ENCODE data around the gene SPATA13.

SPATA13 gene

GRCh38 chr13:24348385-24348784 lies 187.9 kb downstream of the SPATA13 start:
- ChIA-PET CTCF (no interaction called here), POLR2A (no interaction called here)
- Histone ChIP-seq H3K9me3 (ENCODE audit: control insufficient read depth, insufficient read depth, low read depth, low read length) (no peaks in the 10 kb centered on the region), H3K4me1 (ENCODE audit: control insufficient read depth, insufficient read depth, low read length) (no peaks in the 10 kb centered on the region), H3K36me3 (ENCODE audit: control insufficient read depth in 2 of 2, insufficient read depth in 1 of 2, low read length in 2 of 2) (no peaks in the 10 kb centered on the region), H3K27ac (ENCODE audit: extremely low read depth, low read depth, low read length) (no peak overlapping the region), H3K4me3 (ENCODE audit: low read depth, low read length) (no peak overlapping the region)
- no peak for TF ChIP-seq ZNF266 (tag by site-specific recombination; IDR thresholded peaks at IDR 0.05; ENCODE audit: low read depth)
- no peak for TF ChIP-seq ZNF398 (tag by site-specific recombination; IDR thresholded peaks at IDR 0.05)
- TF ChIP-seq ZNF677 (tag by site-specific recombination; IDR thresholded peaks at IDR 0.05), result no peak
- no peak for TF ChIP-seq MZF1 (tag by site-specific recombination; IDR thresholded peaks at IDR 0.05; ENCODE audit: borderline replicate concordance)
- no peak for TF ChIP-seq BCL6B (tag by site-specific recombination; IDR thresholded peaks at IDR 0.05)
- TF ChIP-seq ZNF311 (tag by site-specific recombination; IDR thresholded peaks at IDR 0.05; ENCODE audit: borderline replicate concordance), result no peak
- TF ChIP-seq YY2 (tag by site-specific recombination; IDR thresholded peaks at IDR 0.05), result no peak
- TF ChIP-seq ZBTB49 (tag by site-specific recombination; IDR thresholded peaks at IDR 0.05; ENCODE audit: low read depth), result no peak
- no peak for TF ChIP-seq ZFHX2 (tag by site-specific recombination; conservative IDR thresholded peaks at IDR 0.05)
- no peak for TF ChIP-seq PRDM10 (tag by site-specific recombination; IDR thresholded peaks at IDR 0.05)

GRCh38 chr13:24348797-24349515 lies 188.4 kb downstream of the SPATA13 start:
- ChIA-PET POLR2A (no interaction called here), CTCF (no interaction called here)
- Histone ChIP-seq H3K36me3 (ENCODE audit: control insufficient read depth in 2 of 2, insufficient read depth in 1 of 2, low read length in 2 of 2) (no peaks in the 10 kb centered on the region), H3K27ac (ENCODE audit: extremely low read depth, low read depth, low read length) (no peak overlapping the region), H3K4me3 (ENCODE audit: low read depth, low read length) (no peak overlapping the region), H3K4me1 (ENCODE audit: control insufficient read depth, insufficient read depth, low read length) (no peaks in the 10 kb centered on the region), H3K9me3 (ENCODE audit: control insufficient read depth, insufficient read depth, low read depth, low read length) (no peaks in the 10 kb centered on the region)
- TF ChIP-seq ZNF513 (tag by site-specific recombination; IDR thresholded peaks at IDR 0.05) (no peak), HOXD13 (CRISPR knock-in tag; IDR thresholded peaks at IDR 0.05; ENCODE audit: borderline replicate concordance) (no peak), ZNF16 (tag by site-specific recombination; IDR thresholded peaks at IDR 0.05; ENCODE audit: low read depth) (no peak), ZNF624 (tag by site-specific recombination; IDR thresholded peaks at IDR 0.05) (no peak), KLF10 (tag by site-specific recombination; IDR thresholded peaks at IDR 0.05) (no peak), ZBTB6 (tag by site-specific recombination; IDR thresholded peaks at IDR 0.05) (no peak), ZNF362 (tag by site-specific recombination; IDR thresholded peaks at IDR 0.05) (no peak), ZNF501 (tag by site-specific recombination; IDR thresholded peaks at IDR 0.05) (no peak), KLF7 (tag by site-specific recombination; IDR thresholded peaks at IDR 0.05; ENCODE audit: borderline replicate concordance) (no peak), ZNF670 (tag by site-specific recombination; IDR thresholded peaks at IDR 0.05; ENCODE audit: low read depth) (no peak)

Measured in HEK293 (cell line).